Measurements from ENCODE around the gene SESTD1. TPM values are rescaled to one million over a fixed set of nuclear protein-coding genes. Genes with fewer than 3 reads are reported as not detected.

SESTD1 gene
- total and polyA plus RNA-seq, 2 of the 13 experiments (the other 11 are each of a cell fraction or from before 2014, with no cell fraction given), result 74.4 to 101 TPM

DNA sequence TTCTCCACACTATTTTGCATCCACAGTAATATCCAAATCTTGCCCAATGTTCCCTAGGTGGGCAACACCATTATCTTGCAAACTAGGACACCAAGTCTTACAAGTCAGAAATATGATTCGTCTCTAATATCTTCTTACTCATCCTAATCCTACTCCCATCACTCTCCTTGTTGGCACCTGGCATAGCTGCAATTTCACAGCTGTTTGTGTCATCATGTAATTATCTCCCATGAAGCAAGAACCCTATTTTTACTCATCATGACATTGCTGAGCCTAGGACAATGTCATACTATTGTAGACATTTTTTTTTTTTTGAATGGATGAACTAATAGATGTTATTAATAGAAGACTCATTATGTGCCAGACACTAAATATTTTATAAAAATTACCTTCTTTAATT is 123.4 kb downstream of the SESTD1 start:
- Histone ChIP-seq H3K4me3 (replicated peaks in 1 of 3; ENCODE audit: insufficient read depth in 1 of 3, low read depth in 2 of 3, low read length in 3 of 3) (no peak overlapping the region), H3K9me3 (ENCODE audit: low read length) (no peaks in the 10 kb centered on the region), H2AFZ (ENCODE audit: low read length) (no peak overlapping the region), H3K27me3 (ENCODE audit: control insufficient read depth in 1 of 2, insufficient read depth in 2 of 2, low read length in 2 of 2) (no peaks in the 10 kb centered on the region), H3K4me1 (ENCODE audit: insufficient read depth, low read length) (peaks cover under 1% of the 10 kb centered on the region), H3K36me3 (replicated peaks in 1 of 2; ENCODE audit: control insufficient read depth in 1 of 2, insufficient read depth in 2 of 2, low read length in 2 of 2) (peaks cover 24 to 69% of the 10 kb centered on the region in 2 experiments), H4K20me1 (ENCODE audit: insufficient read depth, low read length) (no peaks in the 10 kb centered on the region), H3K79me2 (ENCODE audit: insufficient read depth, low read length) (no peaks in the 10 kb centered on the region), H3K27ac (ENCODE audit: extremely low read length, insufficient read depth, low read length) (no peak overlapping the region), H3K9ac (ENCODE audit: insufficient read depth, low read depth, low read length) (no peak overlapping the region), H3K4me2 (ENCODE audit: low read depth, low read length) (no peak overlapping the region)
- FAIRE-seq (no peak), ATAC-seq (no peak), DNase-seq (ENCODE audit: low spot score) (no peak)
- in situ Hi-C loops (cut with HindIII; ENCODE audit: extremely low pct_ligation_motif_present, low pct_unique_long_range_greater_than_20kb), result no loop called here
- 98% methylated on average over 1 of the region's 1 CpG for WGBS (ENCODE audit: low lambda C conversion rate)
- intact Hi-C loops (cut with micrococcal nuclease; ENCODE audit: unreplicated experiment), result no loop called here
- ChIA-PET CTCF (ENCODE audit: low intra/inter-chr PET ratio, low total read pairs) (no interaction called here), POLR2A (no interaction called here)
- no peak for TF ChIP-seq RNF2 (conservative IDR thresholded peaks at IDR 0.05; ENCODE audit: low read depth)
- TF ChIP-seq SYNCRIP (IDR thresholded peaks at IDR 0.05; ENCODE audit: insufficient read depth, low read depth, low read length), result no peak
- no peak for TF ChIP-seq MAFF (IDR thresholded peaks at IDR 0.05; ENCODE audit: low read depth, low read length)
- BruUV-seq (replicated peaks), result no TSS peak

GRCh38 chr2:179140571-179140970 is 124.1 kb downstream of the SESTD1 start:
- H3K27me3 ChIP-seq (ENCODE audit: control insufficient read depth in 1 of 2, insufficient read depth in 2 of 2, low read length in 2 of 2), result no peaks in the 10 kb centered on the region
- H3K9me3 ChIP-seq (ENCODE audit: low read length), result no peaks in the 10 kb centered on the region
- H2AFZ ChIP-seq (ENCODE audit: low read length), result no peak overlapping the region
- no peaks in the 10 kb centered on the region for H4K20me1 ChIP-seq (ENCODE audit: insufficient read depth, low read length)
- no peak for DNase-seq (ENCODE audit: low spot score)
- CTCF ChIA-PET (ENCODE audit: low intra/inter-chr PET ratio, low total read pairs), result no interaction called here
- intact Hi-C loops (cut with micrococcal nuclease; ENCODE audit: unreplicated experiment) (no loop called here), in situ Hi-C loops (cut with HindIII; ENCODE audit: extremely low pct_ligation_motif_present, low pct_unique_long_range_greater_than_20kb) (no loop called here)
- peaks cover 21 to 65% of the 10 kb centered on the region in 2 experiments for H3K36me3 ChIP-seq (replicated peaks in 1 of 2; ENCODE audit: control insufficient read depth in 1 of 2, insufficient read depth in 2 of 2, low read length in 2 of 2)
- peaks cover 6% of the 10 kb centered on the region for H3K4me1 ChIP-seq (ENCODE audit: insufficient read depth, low read length)
- no peak overlapping the region for H3K4me3 ChIP-seq (replicated peaks in 1 of 3; ENCODE audit: insufficient read depth in 1 of 3, low read depth in 2 of 3, low read length in 3 of 3)
- TF ChIP-seq, protein P1, sequence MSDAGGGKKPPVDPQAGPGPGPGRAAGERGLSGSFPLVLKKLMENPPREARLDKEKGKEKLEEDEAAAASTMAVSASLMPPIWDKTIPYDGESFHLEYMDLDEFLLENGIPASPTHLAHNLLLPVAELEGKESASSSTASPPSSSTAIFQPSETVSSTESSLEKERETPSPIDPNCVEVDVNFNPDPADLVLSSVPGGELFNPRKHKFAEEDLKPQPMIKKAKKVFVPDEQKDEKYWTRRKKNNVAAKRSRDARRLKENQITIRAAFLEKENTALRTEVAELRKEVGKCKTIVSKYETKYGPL (CRISPR knock-in tag; IDR thresholded peaks at IDR 0.05), result no peak
- TF ChIP-seq WIZ (CRISPR knock-in tag; IDR thresholded peaks at IDR 0.05), result no peak
- TF ChIP-seq ZNF143 (CRISPR knock-in tag; IDR thresholded peaks at IDR 0.05), result no peak
- TF ChIP-seq ZNF343 (CRISPR knock-in tag; IDR thresholded peaks at IDR 0.05), result no peak
- TF ChIP-seq ZNF326 (CRISPR knock-in tag; IDR thresholded peaks at IDR 0.05; ENCODE audit: borderline replicate concordance), result no peak
- TF ChIP-seq, protein P2, sequence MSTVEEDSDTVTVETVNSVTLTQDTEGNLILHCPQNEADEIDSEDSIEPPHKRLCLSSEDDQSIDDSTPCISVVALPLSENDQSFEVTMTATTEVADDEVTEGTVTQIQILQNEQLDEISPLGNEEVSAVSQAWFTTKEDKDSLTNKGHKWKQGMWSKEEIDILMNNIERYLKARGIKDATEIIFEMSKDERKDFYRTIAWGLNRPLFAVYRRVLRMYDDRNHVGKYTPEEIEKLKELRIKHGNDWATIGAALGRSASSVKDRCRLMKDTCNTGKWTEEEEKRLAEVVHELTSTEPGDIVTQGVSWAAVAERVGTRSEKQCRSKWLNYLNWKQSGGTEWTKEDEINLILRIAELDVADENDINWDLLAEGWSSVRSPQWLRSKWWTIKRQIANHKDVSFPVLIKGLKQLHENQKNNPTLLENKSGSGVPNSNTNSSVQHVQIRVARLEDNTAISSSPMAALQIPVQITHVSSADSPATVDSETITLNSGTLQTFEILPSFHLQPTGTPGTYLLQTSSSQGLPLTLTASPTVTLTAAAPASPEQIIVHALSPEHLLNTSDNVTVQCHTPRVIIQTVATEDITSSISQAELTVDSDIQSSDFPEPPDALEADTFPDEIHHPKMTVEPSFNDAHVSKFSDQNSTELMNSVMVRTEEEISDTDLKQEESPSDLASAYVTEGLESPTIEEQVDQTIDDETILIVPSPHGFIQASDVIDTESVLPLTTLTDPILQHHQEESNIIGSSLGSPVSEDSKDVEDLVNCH (CRISPR knock-in tag; IDR thresholded peaks at IDR 0.05), result no peak
- TF ChIP-seq ZNF543 (CRISPR knock-in tag; IDR thresholded peaks at IDR 0.05), result no peak
- TF ChIP-seq, protein P3, sequence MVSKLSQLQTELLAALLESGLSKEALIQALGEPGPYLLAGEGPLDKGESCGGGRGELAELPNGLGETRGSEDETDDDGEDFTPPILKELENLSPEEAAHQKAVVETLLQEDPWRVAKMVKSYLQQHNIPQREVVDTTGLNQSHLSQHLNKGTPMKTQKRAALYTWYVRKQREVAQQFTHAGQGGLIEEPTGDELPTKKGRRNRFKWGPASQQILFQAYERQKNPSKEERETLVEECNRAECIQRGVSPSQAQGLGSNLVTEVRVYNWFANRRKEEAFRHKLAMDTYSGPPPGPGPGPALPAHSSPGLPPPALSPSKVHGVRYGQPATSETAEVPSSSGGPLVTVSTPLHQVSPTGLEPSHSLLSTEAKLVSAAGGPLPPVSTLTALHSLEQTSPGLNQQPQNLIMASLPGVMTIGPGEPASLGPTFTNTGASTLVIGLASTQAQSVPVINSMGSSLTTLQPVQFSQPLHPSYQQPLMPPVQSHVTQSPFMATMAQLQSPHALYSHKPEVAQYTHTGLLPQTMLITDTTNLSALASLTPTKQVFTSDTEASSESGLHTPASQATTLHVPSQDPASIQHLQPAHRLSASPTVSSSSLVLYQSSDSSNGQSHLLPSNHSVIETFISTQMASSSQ (IDR thresholded peaks at IDR 0.05; ENCODE audit: low read depth), result no peak
- TF ChIP-seq, protein P3 (CRISPR knock-in tag; IDR thresholded peaks at IDR 0.05; ENCODE audit: borderline replicate concordance), result no peak
- WGBS (ENCODE audit: low lambda C conversion rate), result 96% methylated on average over 4 of the region's 4 CpGs
- H3K79me2 ChIP-seq (ENCODE audit: insufficient read depth, low read length), result no peaks in the 10 kb centered on the region
- no peak overlapping the region for H3K9ac ChIP-seq (ENCODE audit: insufficient read depth, low read depth, low read length)
- ATAC-seq, result no peak; the same call in 2 of the 3 replicates
- H3K4me2 ChIP-seq (ENCODE audit: low read depth, low read length), result no peak overlapping the region
- no TSS peak for BruUV-seq (replicated peaks)
- no peak for FAIRE-seq
- H3K27ac ChIP-seq (ENCODE audit: extremely low read length, insufficient read depth, low read length), result no peak overlapping the region
- POLR2A ChIA-PET, result no interaction called here

Data from HepG2 (cell line).